ENCODE data around the gene SLC22A23.

- TF ChIP-seq CTCF (IDR thresholded peaks at IDR 0.05; ENCODE audit: insufficient read depth, low read depth, low read length) (no peak), EZH2 (IDR thresholded peaks at IDR 0.05; ENCODE audit: insufficient read depth, low read length) (no peak)
Measured at GRCh38 chr6:3222506-3223038, 234.3 kb downstream of the SLC22A23 start.
